HL-60 (cell line): Measurements from ENCODE around the gene NUP93.
"Not testable (repeated sequence)": the region's sequence is repeated elsewhere in the genome, so short reads cannot be mapped to it uniquely, and the experiment has no call there.

Experiments
- DNase-seq, 2 experiments: peaks; one replicate each; pipeline ENCODE4 v3.0.0-alpha.2; 2010 to 2020; ENCODE audit warnings: low read depth in 1 of 2, low spot score in 1 of 2
- H3K27ac ChIP-seq: fragments of 250-450 bp; sonication (Bioruptor Pico); replicated peaks from 2 replicates; pipeline ENCODE4 v1.5.1; 2020; ENCODE audit warnings: mild to moderate bottlenecking, moderate library complexity
- H3K27me3 ChIP-seq: fragments of 250-450 bp; sonication (Bioruptor Pico); 2 replicates; pipeline ENCODE4 v1.5.1; 2021; ENCODE audit warnings: mild to moderate bottlenecking, moderate library complexity; ENCODE audit not compliant: insufficient read depth, poor library complexity, severe bottlenecking
- H3K4me3 ChIP-seq: replicated peaks from 2 replicates; pipeline ENCODE4 v1.5.1; 2011; ENCODE audit warnings: mild to moderate bottlenecking, control low read depth, low read length; ENCODE audit not compliant: insufficient read depth
- CTCF ChIP-seq: IDR thresholded peaks from one replicate; pipeline ENCODE4 v1.5.1; 2011; ENCODE audit warnings: low read length, control low read depth, inconsistent platforms; ENCODE audit not compliant: insufficient read depth
- GABPA ChIP-seq: IDR thresholded peaks from 2 replicates; pipeline ENCODE4 v1.6.1; 2012; ENCODE audit warnings: low read depth
- POLR2AphosphoS5 ChIP-seq: IDR thresholded peaks from 2 replicates; pipeline ENCODE4 v1.6.1; 2012; ENCODE audit warnings: low read depth
- REST ChIP-seq: IDR thresholded peaks from 2 replicates; pipeline ENCODE4 v1.6.1; 2012; ENCODE audit warnings: low read depth; ENCODE audit not compliant: insufficient replicate concordance
- SPI1 ChIP-seq: IDR thresholded peaks from 2 replicates; pipeline ENCODE4 v1.6.1; 2012; ENCODE audit warnings: low read depth, mild to moderate bottlenecking, borderline replicate concordance

Gene NUP93

GRCh38 chr16:56868175-56868574 lies 138.2 kb downstream of the NUP93 start:
- Histone ChIP-seq H3K4me3 (no peak overlapping the region), H3K27me3 (no peaks in the 10 kb centered on the region), H3K27ac (no peak overlapping the region)
- DNase-seq: no peak
- TF ChIP-seq CTCF (no peak), SPI1 (no peak), REST (no peak), POLR2AphosphoS5 (no peak), GABPA (no peak)

GRCh38 chr16:56868766-56869165 lies 138.8 kb downstream of the NUP93 start:
- H3K4me3 ChIP-seq: not testable (repeated sequence)

GRCh38 chr16:56869513-56870275 lies 139.8 kb downstream of the NUP93 start:
- TF ChIP-seq CTCF (peak; percentile 28), GABPA (no peak), SPI1 (no peak)
- Histone ChIP-seq H3K4me3 (no peak overlapping the region), H3K27me3 (no peaks in the 10 kb centered on the region), H3K27ac (no peak overlapping the region)
- DNase-seq: peak in 1 of 2 experiments; percentile 48

More at GRCh38 chr16:56868766-56869165, 138.8 kb downstream of the NUP93 start:
- DNase-seq, H3K27ac ChIP-seq, H3K27me3 ChIP-seq: not testable (repeated sequence)

- Histone ChIP-seq H3K27ac (no peak overlapping the region), H3K27me3 (no peaks in the 10 kb centered on the region), H3K4me3 (no peak overlapping the region)
- DNase-seq: no peak
- TF ChIP-seq GABPA (no peak), SPI1 (no peak), REST (no peak), POLR2AphosphoS5 (no peak), CTCF (no peak)
Observed at GRCh38 chr16:56870276-56870888, 140.5 kb downstream of the NUP93 start.
